ENCODE data around the gene EDIL3.

GRCh38 chr5:83927140-83927733 is 457.4 kb downstream of the EDIL3 start:
- peak; percentile 50 to 72 (median 62) for TF ChIP-seq CTCF (IDR thresholded peaks at IDR 0.05)
- TF ChIP-seq POLR2A (IDR thresholded peaks at IDR 0.05): no peak
